ENCODE data around the gene GRAMD2B. TPM values are rescaled to one million over a fixed set of nuclear protein-coding genes. Genes with fewer than 3 reads are reported as not detected.

The GRAMD2B gene
- total and polyA plus RNA-seq, 2 experiments from 2014 or later, result 90.4 to 128 TPM

- Histone ChIP-seq H4K20me1 (ENCODE audit: insufficient read depth) (no peaks in the 10 kb centered on the region), H3K9ac (no peak overlapping the region), H2AFZ (no peak overlapping the region), H3K4me1 (ENCODE audit: insufficient read depth) (peaks cover 18% of the 10 kb centered on the region), H3K4me3 (no peak overlapping the region), H3K9me3 (ENCODE audit: low read depth) (no peaks in the 10 kb centered on the region), H3K9me2 (ENCODE audit: insufficient read depth) (no peaks in the 10 kb centered on the region), H3K4me2 (ENCODE audit: unreplicated experiment) (no peak overlapping the region), H3F3A (ENCODE audit: insufficient read depth) (peaks cover 18% of the 10 kb centered on the region), H3K79me2 (ENCODE audit: insufficient read depth) (no peaks in the 10 kb centered on the region), H3K36me3 (ENCODE audit: low read depth) (no peaks in the 10 kb centered on the region), H3K27ac (no peak overlapping the region), H3K27me3 (replicated peaks; ENCODE audit: insufficient read depth) (no peaks in the 10 kb centered on the region)
- 87 to 92% methylated on average over 4 of the region's 4 CpGs for WGBS, 2 experiments (ENCODE audit: low coverage in 1 of 2, low lambda C conversion rate in 2 of 2, missing lambda C conversion rate in 2 of 2)
- DNase-seq, result no peak
- TF ChIP-seq EZH2phosphoT487 (IDR thresholded peaks at IDR 0.05; ENCODE audit: insufficient read depth, low read depth), result no peak
- no peak for TF ChIP-seq EZH2 (IDR thresholded peaks at IDR 0.05; ENCODE audit: insufficient read depth, poor library complexity, severe bottlenecking)
- in situ Hi-C loops (cut with MboI), result no loop called here
Measured at GRCh38 chr5:126513703-126514102, 90.5 kb downstream of the GRAMD2B start.

GRCh38 chr5:126514131-126514557 lies 90.9 kb downstream of the GRAMD2B start:
- no peaks in the 10 kb centered on the region for H3K9me3 ChIP-seq (ENCODE audit: low read depth)
- H3K9me2 ChIP-seq (ENCODE audit: insufficient read depth), result no peaks in the 10 kb centered on the region
- H3K79me2 ChIP-seq (ENCODE audit: insufficient read depth), result no peaks in the 10 kb centered on the region
- H2AFZ ChIP-seq, result no peak overlapping the region
- no peaks in the 10 kb centered on the region for H3K27me3 ChIP-seq (replicated peaks; ENCODE audit: insufficient read depth)
- H3K4me1 ChIP-seq (ENCODE audit: insufficient read depth), result peaks cover 18% of the 10 kb centered on the region
- DNase-seq, result peak; percentile 21
- TF ChIP-seq EZH2phosphoT487 (IDR thresholded peaks at IDR 0.05; ENCODE audit: insufficient read depth, low read depth) (no peak), EZH2 (IDR thresholded peaks at IDR 0.05; ENCODE audit: insufficient read depth, poor library complexity, severe bottlenecking) (no peak)
- H4K20me1 ChIP-seq (ENCODE audit: insufficient read depth), result no peaks in the 10 kb centered on the region
- H3K36me3 ChIP-seq (ENCODE audit: low read depth), result no peaks in the 10 kb centered on the region
- WGBS, 2 experiments (ENCODE audit: low coverage in 1 of 2, low lambda C conversion rate in 2 of 2, missing lambda C conversion rate in 2 of 2), result 86 to 88% methylated on average over 4 of the region's 4 CpGs
- H3K4me2 ChIP-seq (ENCODE audit: unreplicated experiment), result no peak overlapping the region
- peaks cover 18% of the 10 kb centered on the region for H3F3A ChIP-seq (ENCODE audit: insufficient read depth)
- H3K4me3 ChIP-seq, result no peak overlapping the region
- no peak overlapping the region for H3K9ac ChIP-seq
- in situ Hi-C loops (cut with MboI), result no loop called here
- H3K27ac ChIP-seq, result no peak overlapping the region

GRCh38 chr5:126514558-126515141 lies 91.4 kb downstream of the GRAMD2B start:
- Histone ChIP-seq H3K27ac (no peak overlapping the region), H3K9me3 (ENCODE audit: low read depth) (no peaks in the 10 kb centered on the region)
- 87 to 91% methylated on average over 9 of the region's 9 CpGs for WGBS, 2 experiments (ENCODE audit: low coverage in 1 of 2, low lambda C conversion rate in 2 of 2, missing lambda C conversion rate in 2 of 2)

GRCh38 chr5:126515337-126515736 lies 92.1 kb downstream of the GRAMD2B start:
- Histone ChIP-seq H3K9me2 (ENCODE audit: insufficient read depth) (no peaks in the 10 kb centered on the region), H3K4me2 (ENCODE audit: unreplicated experiment) (no peak overlapping the region), H3K4me1 (ENCODE audit: insufficient read depth) (peaks cover 29% of the 10 kb centered on the region), H3K4me3 (no peak overlapping the region), H3K79me2 (ENCODE audit: insufficient read depth) (no peaks in the 10 kb centered on the region), H3K27ac (no peak overlapping the region), H3K36me3 (ENCODE audit: low read depth) (no peaks in the 10 kb centered on the region), H2AFZ (no peak overlapping the region), H3F3A (ENCODE audit: insufficient read depth) (peaks cover 18% of the 10 kb centered on the region), H4K20me1 (ENCODE audit: insufficient read depth) (no peaks in the 10 kb centered on the region), H3K27me3 (replicated peaks; ENCODE audit: insufficient read depth) (no peaks in the 10 kb centered on the region), H3K9ac (no peak overlapping the region), H3K9me3 (ENCODE audit: low read depth) (no peaks in the 10 kb centered on the region)
- in situ Hi-C loops (cut with MboI), result no loop called here
- no peak for DNase-seq
- TF ChIP-seq EZH2 (IDR thresholded peaks at IDR 0.05; ENCODE audit: insufficient read depth, poor library complexity, severe bottlenecking), result no peak
- no peak for TF ChIP-seq EZH2phosphoT487 (IDR thresholded peaks at IDR 0.05; ENCODE audit: insufficient read depth, low read depth)

More at GRCh38 chr5:126514558-126515141, 91.4 kb downstream of the GRAMD2B start:
- Histone ChIP-seq H4K20me1 (ENCODE audit: insufficient read depth) (no peaks in the 10 kb centered on the region), H3K79me2 (ENCODE audit: insufficient read depth) (no peaks in the 10 kb centered on the region), H3F3A (ENCODE audit: insufficient read depth) (peaks cover 18% of the 10 kb centered on the region), H3K9me2 (ENCODE audit: insufficient read depth) (no peaks in the 10 kb centered on the region), H2AFZ (no peak overlapping the region), H3K4me1 (ENCODE audit: insufficient read depth) (peaks cover 22% of the 10 kb centered on the region), H3K36me3 (ENCODE audit: low read depth) (no peaks in the 10 kb centered on the region), H3K9ac (no peak overlapping the region), H3K27me3 (replicated peaks; ENCODE audit: insufficient read depth) (no peaks in the 10 kb centered on the region), H3K4me2 (ENCODE audit: unreplicated experiment) (no peak overlapping the region), H3K4me3 (no peak overlapping the region)
- no peak for DNase-seq
- in situ Hi-C loops (cut with MboI), result no loop called here
- no peak for TF ChIP-seq EZH2 (IDR thresholded peaks at IDR 0.05; ENCODE audit: insufficient read depth, poor library complexity, severe bottlenecking)
- no peak for TF ChIP-seq EZH2phosphoT487 (IDR thresholded peaks at IDR 0.05; ENCODE audit: insufficient read depth, low read depth)

Measured in GM23248 (cell line).